HCT116 (cell line): ENCODE measurements around the gene LRRN4CL. TPM values are rescaled to one million over a fixed set of nuclear protein-coding genes. Genes with fewer than 3 reads are reported as not detected.

ENCODE experiments used
- ATAC-seq: fragments of 200-7000 bp; cut with Tn5 transposase; 2 replicates; pipeline ENCODE4 v1.9.1; 2020; ENCODE audit warnings: mild to moderate bottlenecking, moderate library complexity
- BruUV-seq: library from RNA; stranded (reverse); fragments of 400-500 nt; replicated peaks from 2 replicates; lab custom pipeline; 2021; lab: Mats Ljungman, UMichigan
- CTCF ChIA-PET: fragments of 300-600 bp; sonication (Branson Sonifier 250); formaldehyde crosslinking; loops from one replicate; lab custom pipeline; 2021; ENCODE audit warnings: antibody characterized with exemption; lab: Charles Lee
- POLR2A ChIA-PET: fragments of 300-600, 350-600 bp; sonication (Branson Sonifier 250); formaldehyde crosslinking; loops from one replicate; lab custom pipeline; 2021; ENCODE audit warnings: antibody characterized with exemption; lab: Charles Lee
- RAD21 ChIA-PET, 2 experiments: fragments of 300-600 bp; sonication (Branson Sonifier 250); formaldehyde crosslinking; loops; one replicate each; lab custom pipeline; 2023; ENCODE audit warnings: low total read pairs in 2 of 2; ENCODE audit not compliant: uncharacterized antibody in 2 of 2, unreplicated experiment in 2 of 2, low non-redundant PET in 1 of 2; lab: Charles Lee
- DNase-seq: peaks from one replicate; pipeline ENCODE4 v3.0.0-alpha.2; 2010; ENCODE audit warnings: low read depth, low spot score
- H2AFZ ChIP-seq: fragments of 200-600 bp; shearing (Covaris generic), sonication (generic); 2 replicates; pipeline ENCODE4 v1.6.1; 2017; ENCODE audit warnings: low read depth, mixed run types, mixed read lengths, antibody characterized with exemption, low read length; ENCODE audit not compliant: poor library complexity, severe bottlenecking
- H3K27ac ChIP-seq: 2 replicates; pipeline ENCODE4 v1.5.1; 2012; ENCODE audit warnings: low read depth, low read length
- H3K27me3 ChIP-seq: fragments of 200-600 bp; sonication (generic); 2 replicates; pipeline ENCODE4 v1.6.1; 2016; ENCODE audit warnings: mixed run types, low read length, mixed read lengths; ENCODE audit not compliant: insufficient read depth
- H3K36me3 ChIP-seq, 2 experiments: fragments of 200-500 bp in 1 of 2; fragments of 200-600 bp in 1 of 2; sonication (Bioruptor generic) in 1 of 2; sonication (generic) in 1 of 2; 2 replicates each; pipeline versions ENCODE4 v1.5.1 to v1.6.1; 2014 to 2016; ENCODE audit warnings: low read length in 2 of 2, inconsistent platforms in 1 of 2, mixed read lengths in 1 of 2, mixed run types in 1 of 2; ENCODE audit not compliant: insufficient read depth in 2 of 2, control insufficient read depth in 1 of 2
- H3K4me1 ChIP-seq, 2 experiments: fragments of 200-600 bp in 1 of 2; sonication (generic) in 1 of 2; 2 replicates each; pipeline versions ENCODE4 v1.5.1 to v1.6.1; 2012 to 2017; ENCODE audit warnings: low read length in 2 of 2, inconsistent platforms in 1 of 2, mild to moderate bottlenecking in 1 of 2, mixed read lengths in 1 of 2, mixed run types in 1 of 2, moderate library complexity in 1 of 2; ENCODE audit not compliant: insufficient read depth in 2 of 2, control insufficient read depth in 1 of 2
- H3K4me2 ChIP-seq: fragments of 200-600 bp; sonication (generic); 2 replicates; pipeline ENCODE4 v1.6.1; 2017; ENCODE audit warnings: mixed run types, low read length, mixed read lengths
- H3K4me3 ChIP-seq, 2 experiments: fragments of 200-600 bp in 1 of 2; sonication (generic) in 1 of 2; replicated peaks in 1 of 2; 2 replicates each; pipeline ENCODE4 v1.5.1; 2011 to 2016; ENCODE audit warnings: low read length in 2 of 2, control low read depth in 1 of 2, low read depth in 1 of 2, mild to moderate bottlenecking in 1 of 2, mixed read lengths in 1 of 2, mixed run types in 1 of 2
- H3K79me2 ChIP-seq: fragments of 200-600 bp; sonication (generic); 2 replicates; pipeline ENCODE4 v1.6.1; 2017; ENCODE audit warnings: mild to moderate bottlenecking, mixed run types, low read length, moderate library complexity, mixed read lengths; ENCODE audit not compliant: insufficient read depth
- H3K9ac ChIP-seq: fragments of 200-600 bp; sonication (generic); 2 replicates; pipeline ENCODE4 v1.6.1; 2016; ENCODE audit warnings: low read length, mixed read lengths
- H3K9me2 ChIP-seq: fragments of 200-600 bp; sonication (generic), shearing (Covaris generic); 2 replicates; pipeline ENCODE4 v1.6.1; 2017; ENCODE audit warnings: mixed run types, mild to moderate bottlenecking, moderate library complexity; ENCODE audit not compliant: insufficient read depth
- H3K9me3 ChIP-seq, 2 experiments: fragments of 200-500 bp in 1 of 2; fragments of 200-600 bp in 1 of 2; sonication (Bioruptor generic) in 1 of 2; sonication (generic) in 1 of 2; 2 replicates each; pipeline ENCODE4 v1.6.1; 2014 to 2017; ENCODE audit warnings: low read length in 2 of 2, mixed read lengths in 2 of 2, inconsistent platforms in 1 of 2, low read depth in 1 of 2, mild to moderate bottlenecking in 1 of 2, mixed run types in 1 of 2, moderate library complexity in 1 of 2; ENCODE audit not compliant: control insufficient read depth in 1 of 2, insufficient read depth in 1 of 2
- H4K20me1 ChIP-seq: fragments of 200-600 bp; sonication (generic), shearing (Covaris generic); 2 replicates; pipeline ENCODE4 v1.6.1; 2017; ENCODE audit warnings: mixed run types, mild to moderate bottlenecking, moderate library complexity; ENCODE audit not compliant: insufficient read depth
- EGR1 ChIP-seq: IDR thresholded peaks from 2 replicates; pipeline ENCODE4 v1.6.1; 2012; ENCODE audit warnings: low read depth
- ELF1 ChIP-seq: IDR thresholded peaks from 2 replicates; pipeline ENCODE4 v1.6.1; 2012; ENCODE audit warnings: low read depth, borderline replicate concordance
- EZH2 ChIP-seq: fragments of 200-600 bp; sonication (generic); IDR thresholded peaks from 2 replicates; pipeline ENCODE4 v1.6.1; 2017; ENCODE audit warnings: antibody characterized with exemption, mixed run types
- EZH2phosphoT487 ChIP-seq: fragments of 200-600 bp; IDR thresholded peaks from 2 replicates; pipeline ENCODE4 v1.6.1; 2018; ENCODE audit warnings: antibody characterized with exemption, borderline replicate concordance
- JUND ChIP-seq: IDR thresholded peaks from 2 replicates; pipeline ENCODE4 v1.6.1; 2012
- POLR2AphosphoS5 ChIP-seq: IDR thresholded peaks from 2 replicates; pipeline ENCODE4 v1.6.1; 2011; ENCODE audit warnings: mild to moderate bottlenecking, low read depth, low read length, moderate library complexity
- YY1 ChIP-seq: IDR thresholded peaks from 2 replicates; pipeline ENCODE4 v1.6.1; 2011; ENCODE audit warnings: low read length, low read depth, moderate library complexity, mild to moderate bottlenecking; ENCODE audit not compliant: insufficient replicate concordance; ENCODE audit errors: extremely low read depth
- ZBTB33 ChIP-seq: IDR thresholded peaks from 2 replicates; pipeline ENCODE4 v1.6.1; 2011; ENCODE audit warnings: mild to moderate bottlenecking, low read length, moderate library complexity; ENCODE audit not compliant: insufficient replicate concordance; ENCODE audit errors: extremely low read depth
- intact Hi-C: fragments of 100-400 bp; cut with micrococcal nuclease; formaldehyde crosslinking; loops from 2 replicates; pipeline ENCODE4 v1.10.0; 2022
- total RNA-seq: library from RNA; stranded (reverse); gene quantifications from one replicate; pipeline ENCODE4 v1.2.1, GENCODE V29; 2021; ENCODE audit not compliant: unreplicated experiment

LRRN4CL gene
- total RNA-seq, 1 experiment from 2014 or later = 0.71 TPM

- Histone ChIP-seq H3K9me3 (no peaks in the 10 kb centered on the region), H3K79me2 (peaks cover 57% of the 10 kb centered on the region), H3K9me2 (no peaks in the 10 kb centered on the region)
- intact Hi-C loops = loop anchor here (5.0 kb wide), 1 partner anchor 37 kb away; the partner anchor contains the start of genes EML3 and ROM1
- TF ChIP-seq EZH2 = no peak
- no peak for TF ChIP-seq ELF1
- no peak for TF ChIP-seq JUND
- TF ChIP-seq, all 23 proteins: peak for 0
- ChIA-PET CTCF (no interaction called here), POLR2A (interaction anchor here (14.1 kb wide), 1 partner anchor 17 kb away, joined by 195 read pairs; the partner anchor contains the start of genes C11orf98 and CSKMT), RAD21 (no interaction called here)
- no TSS peak for BruUV-seq
- ATAC-seq (no peak), DNase-seq (no peak)
- Histone ChIP-seq H3K27ac (no peak overlapping the region), H3K4me2 (no peak overlapping the region), H3K27me3 (no peaks in the 10 kb centered on the region), H4K20me1 (no peaks in the 10 kb centered on the region), H3K4me3 (no peak overlapping the region), H3K36me3 (peaks cover 8 to 15% of the 10 kb centered on the region in 2 experiments; a peak in 3 of 4 replicates), H3K9ac (no peak overlapping the region), H2AFZ (no peak overlapping the region), H3K4me1 (peaks cover 12 to 35% of the 10 kb centered on the region in 2 experiments)
These were observed 40.4 kb downstream of the LRRN4CL start for GRCh38 chr11:62648967-62649364.

- H3K4me3 ChIP-seq = no peak overlapping the region
- no peak for ATAC-seq
- intact Hi-C loops = loop anchor here (5.0 kb wide), 1 partner anchor 36 kb away; the partner anchor contains the start of genes EML3 and ROM1
- H3K9me2 ChIP-seq = no peaks in the 10 kb centered on the region
- no peak overlapping the region for H3K4me2 ChIP-seq
- H2AFZ ChIP-seq = no peak overlapping the region
- peaks cover 63% of the 10 kb centered on the region for H3K79me2 ChIP-seq
- no peak overlapping the region for H3K9ac ChIP-seq
- DNase-seq = no peak
- H3K36me3 ChIP-seq = peaks cover 10 to 16% of the 10 kb centered on the region in 2 experiments; a peak in 3 of 4 replicates
- no peaks in the 10 kb centered on the region for H4K20me1 ChIP-seq
- no TSS peak for BruUV-seq
- H3K9me3 ChIP-seq = no peaks in the 10 kb centered on the region
- H3K27ac ChIP-seq = no peak overlapping the region; the same call in 1 of the 2 replicates
- ChIA-PET CTCF (interaction anchor here (1.6 kb wide), 1 partner anchor 224 kb away, joined by 4 read pairs; no protein-coding TSS in a partner anchor), RAD21 (no interaction called here), POLR2A (interaction anchor here (0.8 to 14.1 kb wide), 2 partner anchors 17 to 193 kb away, joined by 3 to 195 read pairs; partner anchors contain the start of genes C11orf98 and CSKMT)
- TF ChIP-seq EGR1 = no peak
- TF ChIP-seq ZBTB33 = no peak
- no peak for TF ChIP-seq YY1
- no peak for TF ChIP-seq EZH2
- TF ChIP-seq POLR2AphosphoS5 = no peak
- no peak for TF ChIP-seq EZH2phosphoT487
- no peaks in the 10 kb centered on the region for H3K27me3 ChIP-seq
- peaks cover 12 to 30% of the 10 kb centered on the region in 2 experiments for H3K4me1 ChIP-seq
These were observed 41.0 kb downstream of the LRRN4CL start for GRCh38 chr11:62648185-62648966.
